MV-4-11 (cell line): ENCODE measurements around the gene ATP10B.
A peak's percentile ranks its signal among the peaks of the same experiment; 100 is the strongest.
"Not testable (repeated sequence)": the region's sequence is repeated elsewhere in the genome, so short reads cannot be mapped to it uniquely, and the experiment has no call there.

Experiments used
- DNase-seq: peaks from one replicate; lab custom pipeline; 2025; lab: John Stamatoyannopoulos, UW

Gene ATP10B

DNA sequence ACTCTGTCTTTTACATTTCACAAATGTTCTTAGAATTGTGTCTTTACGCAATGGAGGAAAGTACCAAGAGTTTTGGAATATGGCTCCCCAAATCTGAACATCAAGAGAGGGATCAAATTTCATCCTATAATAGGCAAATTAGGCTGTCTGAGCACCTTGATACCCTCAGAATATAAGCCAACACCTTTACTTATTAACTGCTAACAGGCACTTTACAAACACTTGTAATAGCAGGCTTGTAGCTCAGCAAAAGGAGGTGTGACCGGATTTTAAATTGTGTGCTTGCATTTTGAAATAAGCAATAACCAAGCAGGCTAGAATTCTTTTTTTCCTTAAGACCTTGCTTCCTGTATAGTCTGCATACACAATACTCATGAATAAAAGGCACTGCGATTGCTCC is 92.0 kb downstream of the ATP10B start:
- DNase-seq = no peak

DNA sequence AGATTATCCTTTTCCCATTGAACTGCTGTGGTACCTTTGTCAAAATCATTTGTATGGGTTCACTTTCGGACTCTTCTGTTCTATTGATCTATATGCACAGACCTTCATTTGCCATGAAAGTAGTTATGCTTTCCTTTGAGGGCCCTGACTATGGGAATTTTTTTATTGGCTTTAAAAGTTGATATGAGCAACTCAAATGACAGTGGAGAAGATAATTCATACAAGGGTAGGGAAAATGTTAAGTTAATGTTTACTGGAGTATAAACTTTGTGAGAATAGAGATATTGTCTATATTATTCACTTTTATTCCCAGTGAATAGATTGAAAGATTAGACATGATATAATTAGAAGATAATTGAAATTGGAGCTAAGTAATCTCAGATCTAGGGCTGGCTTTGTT is 94.8 kb downstream of the ATP10B start:
- DNase-seq = no peak

- no peak for DNase-seq
Observed at GRCh38 chr5:160750938-160751657, 100.9 kb downstream of the ATP10B start.

- no peak for DNase-seq
Observed at GRCh38 chr5:160749682-160750081, 102.3 kb downstream of the ATP10B start.

- DNase-seq = no peak
Observed at GRCh38 chr5:160749026-160749425, 103.0 kb downstream of the ATP10B start.

DNA sequence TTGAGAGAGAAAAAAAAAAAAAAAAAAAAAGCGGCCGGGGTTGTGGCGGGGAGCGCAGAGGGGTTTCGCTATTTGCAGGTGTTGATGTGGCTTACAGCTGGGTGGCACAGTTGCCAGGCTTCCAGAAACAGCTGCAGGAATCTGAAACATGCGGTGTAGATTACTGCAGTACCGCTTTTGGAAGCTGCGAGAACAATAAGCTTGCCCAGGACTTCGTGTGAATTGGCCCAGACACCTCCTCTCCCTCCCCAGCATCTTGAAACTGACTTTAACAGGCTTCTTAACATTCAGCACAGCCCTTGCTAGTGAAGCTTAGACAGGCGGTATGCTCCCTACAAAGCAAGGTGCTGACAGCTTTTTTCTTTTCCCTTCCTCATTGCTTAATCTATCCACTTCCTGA is 104.0 kb downstream of the ATP10B start:
- no peak for DNase-seq

DNA sequence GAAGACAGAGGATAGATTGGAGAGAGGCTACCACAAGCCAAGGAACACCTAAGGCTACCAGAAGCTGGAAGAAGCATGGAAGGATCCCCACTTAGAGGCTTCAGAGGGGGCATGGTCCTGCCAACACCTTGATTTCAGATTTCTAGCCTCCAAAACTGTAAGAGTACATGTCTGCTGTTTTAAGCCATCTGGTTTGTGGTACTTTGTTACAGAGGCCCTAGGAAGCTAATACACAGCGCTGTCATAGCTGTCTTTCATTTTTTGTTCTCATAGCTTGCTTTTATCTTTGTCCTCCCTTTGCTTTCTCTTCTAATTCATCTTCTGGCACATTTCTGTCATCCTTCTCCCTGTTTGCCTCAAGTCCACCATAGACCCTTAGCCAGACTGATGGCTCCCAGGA is 104.5 kb downstream of the ATP10B start:
- DNase-seq = no peak

DNA sequence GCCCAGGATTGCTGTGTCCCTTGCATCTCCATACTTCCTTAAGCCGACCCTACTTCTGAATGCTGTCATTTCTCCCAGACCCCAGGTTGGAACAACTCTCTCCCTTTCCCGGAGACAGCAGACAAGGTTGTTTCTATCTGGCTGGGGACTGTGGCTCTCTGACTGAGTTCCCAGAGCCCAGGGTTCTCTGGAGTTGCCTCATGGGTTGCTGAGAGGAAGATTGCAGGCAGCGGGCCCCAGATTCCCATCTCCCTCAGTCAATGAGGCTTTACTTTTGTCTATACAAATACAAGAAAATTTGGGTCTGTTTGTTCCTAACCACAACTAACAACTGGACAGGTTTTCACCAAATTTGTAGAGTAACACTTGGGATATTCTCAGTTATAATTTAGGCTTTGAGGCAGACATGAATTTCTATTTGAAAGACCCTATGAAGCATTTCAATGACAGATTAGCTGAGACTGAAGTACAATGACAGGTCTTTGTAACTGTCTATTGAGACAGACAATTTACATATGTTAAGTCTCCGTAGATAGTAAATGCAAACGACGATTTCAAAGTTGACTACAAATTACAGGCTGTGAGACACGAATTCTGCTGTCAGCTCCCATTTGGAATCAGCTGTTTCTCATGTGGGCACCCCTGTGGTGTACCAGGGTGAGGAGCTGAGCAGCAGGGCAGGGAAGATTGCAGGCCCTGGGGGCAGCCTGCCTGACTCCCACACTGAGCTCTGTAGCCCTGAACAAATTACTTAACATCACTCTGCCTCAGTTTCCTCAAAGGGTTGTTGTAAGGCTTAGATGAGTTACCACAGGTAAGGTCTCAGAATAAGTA is 107.5 kb downstream of the ATP10B start:
- DNase-seq = no peak

DNA sequence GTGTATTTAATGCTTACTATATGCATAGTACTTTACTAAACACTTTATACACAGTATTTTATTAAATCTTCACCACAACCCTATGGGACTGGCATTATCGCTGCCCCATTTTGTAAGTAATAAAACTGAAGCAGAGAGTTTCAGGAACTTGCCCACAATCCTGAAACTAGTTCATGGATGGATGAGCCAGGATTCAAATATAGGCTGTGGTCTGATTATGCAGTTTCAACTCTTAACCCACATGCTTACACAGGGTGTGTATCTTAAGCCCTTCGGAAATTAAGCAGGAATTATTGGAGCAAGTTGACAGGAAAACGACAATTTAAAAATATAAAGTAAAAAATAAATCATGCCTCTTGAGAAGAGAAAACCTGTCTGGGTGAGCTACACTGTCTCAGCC is 109.0 kb downstream of the ATP10B start:
- peak; percentile 42 for DNase-seq

- no peak for DNase-seq
Observed at GRCh38 chr5:160742446-160742845, 109.6 kb downstream of the ATP10B start.

DNA sequence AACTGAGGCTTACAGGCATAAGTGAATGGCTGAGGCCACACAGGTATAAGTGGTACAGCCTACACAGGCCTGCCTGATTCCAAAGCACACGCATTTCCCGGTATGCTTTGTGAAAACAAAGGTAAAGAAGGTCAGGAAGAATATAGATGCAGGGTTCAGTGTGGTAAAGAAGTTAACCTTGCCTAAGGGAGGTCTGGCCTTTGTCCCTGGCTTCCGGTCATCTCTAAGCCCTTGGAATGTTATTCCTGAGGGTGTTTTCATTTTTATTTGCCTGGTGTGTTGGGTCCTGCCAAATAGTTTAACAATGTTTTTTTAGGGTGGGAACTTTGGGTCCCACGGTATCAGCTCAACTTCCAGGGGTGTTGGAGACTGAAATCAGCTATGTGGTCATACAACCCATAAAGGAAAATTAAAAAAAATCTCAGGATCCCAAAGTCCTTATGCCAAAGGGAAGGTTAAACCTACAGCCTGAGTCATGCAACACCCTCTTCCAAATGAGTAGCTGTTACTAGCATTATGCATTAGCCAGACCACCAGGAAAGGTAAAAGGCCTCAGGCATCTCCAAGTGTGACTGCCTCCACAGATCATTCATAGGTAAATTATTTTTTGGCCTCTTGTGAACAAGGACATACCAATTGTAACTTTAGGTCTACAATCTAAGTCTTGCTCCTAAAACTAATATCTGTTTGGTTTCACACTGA is 124.6 kb downstream of the ATP10B start:
- DNase-seq = no peak

GRCh38 chr5:160726721-160727120 is 125.3 kb downstream of the ATP10B start:
- no peak for DNase-seq

DNA sequence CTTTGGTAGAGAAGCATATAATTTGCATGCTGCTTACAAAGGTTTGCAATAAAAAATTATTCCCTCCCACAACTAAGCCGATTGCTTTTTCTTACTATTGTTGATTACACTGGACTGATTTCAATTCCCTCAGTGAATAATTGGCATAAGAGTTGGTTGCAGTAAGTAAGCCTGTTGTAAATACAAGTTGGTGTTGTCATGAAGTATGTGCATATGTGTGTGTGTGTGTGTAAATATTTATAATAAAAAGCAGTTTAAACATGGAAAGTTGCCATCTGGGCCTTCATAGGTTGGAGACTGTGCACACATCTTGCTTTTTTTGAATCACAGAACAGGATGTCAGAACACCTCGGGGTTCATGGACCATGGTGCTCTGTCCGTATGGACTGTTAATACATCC is 131.2 kb downstream of the ATP10B start:
- no peak for DNase-seq

DNA sequence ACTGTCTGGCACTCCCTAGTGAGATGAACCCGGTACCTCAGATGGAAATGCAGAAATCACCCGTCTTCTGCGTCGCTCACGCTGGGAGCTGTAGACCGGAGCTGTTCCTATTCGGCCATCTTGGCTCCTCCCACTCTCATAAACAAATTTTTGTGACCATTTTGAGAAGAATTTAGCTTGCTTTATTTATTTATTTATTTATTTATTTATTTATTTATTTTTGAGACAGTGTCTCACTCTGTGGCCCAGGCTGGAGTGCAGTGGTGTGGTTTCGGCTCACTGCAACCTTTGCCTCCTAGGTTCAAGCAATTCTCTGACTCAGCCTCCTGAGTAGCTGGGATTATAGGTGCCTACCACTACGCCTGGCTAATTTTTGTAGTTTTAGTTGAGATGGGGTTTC is 136.5 kb downstream of the ATP10B start:
- DNase-seq = not testable (repeated sequence)

DNA sequence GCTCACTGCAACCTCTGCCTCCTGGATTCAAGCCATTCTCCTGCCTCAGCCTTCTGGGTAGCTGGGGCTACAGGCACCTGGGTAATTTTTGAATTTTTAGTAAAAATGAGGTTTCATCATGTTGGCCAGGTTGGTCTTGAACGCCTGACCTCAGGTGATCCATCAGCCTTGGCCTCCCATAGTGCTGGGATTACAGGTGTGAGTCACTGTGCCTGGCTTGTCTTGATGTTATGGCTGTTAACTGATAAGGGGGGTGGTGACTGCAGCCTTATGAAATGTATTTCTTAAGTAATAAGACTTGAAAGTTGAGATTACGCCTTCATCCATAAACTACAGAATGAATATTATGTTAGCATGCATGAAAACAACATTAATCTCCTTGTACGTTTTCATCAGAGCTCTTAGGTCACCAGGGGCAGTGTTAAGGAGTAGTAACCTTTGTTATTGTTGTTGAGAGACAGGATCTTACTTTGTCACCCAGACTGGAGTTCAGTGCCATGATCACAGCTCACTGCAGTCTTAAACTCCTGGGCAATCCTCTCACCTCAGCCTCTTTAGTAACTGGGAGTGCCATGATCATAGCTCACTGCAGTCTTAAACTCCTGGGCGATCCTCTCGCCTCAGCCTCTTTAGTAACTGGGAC is 148.3 kb downstream of the ATP10B start:
- DNase-seq = no peak

DNA sequence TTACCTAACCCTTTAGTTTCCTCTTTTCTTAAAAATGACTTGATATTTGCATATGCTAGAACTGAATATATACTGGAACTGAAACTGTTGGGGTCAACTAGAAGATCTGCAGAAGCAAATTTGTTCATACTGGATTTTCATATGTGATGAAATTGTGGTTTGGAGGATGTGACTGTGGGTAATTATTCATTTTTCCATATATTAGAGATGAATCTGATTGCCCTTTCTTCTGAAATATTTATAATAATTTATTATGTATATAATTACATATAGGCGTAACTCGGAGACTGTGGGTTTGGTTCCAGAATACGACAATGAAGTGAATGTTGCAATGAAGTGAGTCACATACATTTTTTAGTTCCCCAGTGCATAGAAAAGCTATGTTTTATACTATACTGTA is 149.1 kb downstream of the ATP10B start:
- peak; percentile 96 for DNase-seq

DNA sequence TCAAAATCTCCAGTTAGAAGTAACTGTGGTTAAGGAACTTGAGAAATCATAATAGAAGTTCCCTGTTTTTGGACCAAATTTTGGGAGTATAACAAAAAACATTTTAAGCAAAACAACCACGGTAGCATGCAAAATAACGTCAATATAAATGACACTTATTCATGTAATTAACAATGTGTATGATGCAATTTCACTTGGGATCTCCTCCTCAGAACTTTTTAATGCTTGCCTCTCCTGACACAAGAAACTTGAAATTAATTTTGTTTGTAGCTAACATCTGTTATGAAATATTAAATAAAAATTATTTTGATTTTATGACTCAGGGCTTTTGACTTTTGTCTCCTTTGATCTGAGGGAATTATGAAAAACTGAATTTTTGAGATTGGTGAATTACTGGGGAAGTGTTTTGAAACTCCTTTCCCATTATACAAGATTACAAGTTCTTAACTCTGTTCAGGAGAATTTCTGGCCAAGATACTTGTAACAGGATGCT is 149.7 kb downstream of the ATP10B start:
- no peak for DNase-seq

DNA sequence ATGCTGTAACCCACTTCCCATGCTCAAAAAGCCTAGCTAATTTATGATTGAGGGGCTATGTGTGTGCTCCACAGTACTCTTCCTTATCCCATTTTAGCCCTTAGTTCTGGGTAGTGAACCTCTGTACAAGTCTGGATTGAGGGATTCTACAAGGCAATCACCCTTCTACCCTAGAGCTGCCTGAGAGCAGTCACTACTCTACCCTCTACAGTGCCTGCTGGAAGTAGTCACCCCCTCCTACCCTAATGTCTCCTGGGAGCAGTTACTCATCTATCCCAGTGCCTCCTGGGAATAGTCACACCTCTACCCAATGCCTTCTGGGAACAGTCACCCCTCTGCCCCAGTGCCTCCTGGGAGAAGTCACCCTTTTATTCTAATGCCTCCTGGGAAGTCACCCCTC is 150.6 kb downstream of the ATP10B start:
- DNase-seq = no peak

GRCh38 chr5:160699301-160699700 is 152.7 kb downstream of the ATP10B start:
- DNase-seq = no peak

GRCh38 chr5:160697281-160697680 is 154.7 kb downstream of the ATP10B start:
- no peak for DNase-seq

DNA sequence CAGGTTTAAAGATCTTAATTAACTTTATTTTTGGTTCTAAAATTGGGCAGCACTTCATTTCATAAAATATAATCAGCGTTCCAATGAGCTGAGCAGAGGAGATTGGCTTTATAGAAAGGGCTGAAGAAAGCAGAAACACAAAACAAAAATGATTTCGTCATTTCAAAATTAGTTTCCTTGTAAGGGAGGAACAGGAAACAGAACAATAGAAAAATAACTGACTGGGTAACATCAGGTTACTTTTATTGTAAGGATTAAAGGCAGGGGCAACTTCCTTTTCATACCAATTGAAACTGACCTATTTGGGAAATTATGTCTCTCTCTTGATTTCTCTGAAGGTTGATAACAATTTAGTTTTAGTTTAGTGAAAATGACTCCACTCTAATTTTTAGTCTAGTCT is 157.1 kb downstream of the ATP10B start:
- peak; percentile 88 for DNase-seq

- DNase-seq = no peak
Observed at GRCh38 chr5:160693831-160694465, 158.1 kb downstream of the ATP10B start.
